NCI-H524 (cell line): Measurements from ENCODE around the gene RAD51B.
A peak's percentile ranks its signal among the peaks of the same experiment; 100 is the strongest.
"Not testable (repeated sequence)": the region's sequence is repeated elsewhere in the genome, so short reads cannot be mapped to it uniquely, and the experiment has no call there.

Experiments
- DNase-seq, 2 experiments: peaks; one replicate each; lab custom pipeline; 2025; lab: John Stamatoyannopoulos, UW

Gene RAD51B

DNA sequence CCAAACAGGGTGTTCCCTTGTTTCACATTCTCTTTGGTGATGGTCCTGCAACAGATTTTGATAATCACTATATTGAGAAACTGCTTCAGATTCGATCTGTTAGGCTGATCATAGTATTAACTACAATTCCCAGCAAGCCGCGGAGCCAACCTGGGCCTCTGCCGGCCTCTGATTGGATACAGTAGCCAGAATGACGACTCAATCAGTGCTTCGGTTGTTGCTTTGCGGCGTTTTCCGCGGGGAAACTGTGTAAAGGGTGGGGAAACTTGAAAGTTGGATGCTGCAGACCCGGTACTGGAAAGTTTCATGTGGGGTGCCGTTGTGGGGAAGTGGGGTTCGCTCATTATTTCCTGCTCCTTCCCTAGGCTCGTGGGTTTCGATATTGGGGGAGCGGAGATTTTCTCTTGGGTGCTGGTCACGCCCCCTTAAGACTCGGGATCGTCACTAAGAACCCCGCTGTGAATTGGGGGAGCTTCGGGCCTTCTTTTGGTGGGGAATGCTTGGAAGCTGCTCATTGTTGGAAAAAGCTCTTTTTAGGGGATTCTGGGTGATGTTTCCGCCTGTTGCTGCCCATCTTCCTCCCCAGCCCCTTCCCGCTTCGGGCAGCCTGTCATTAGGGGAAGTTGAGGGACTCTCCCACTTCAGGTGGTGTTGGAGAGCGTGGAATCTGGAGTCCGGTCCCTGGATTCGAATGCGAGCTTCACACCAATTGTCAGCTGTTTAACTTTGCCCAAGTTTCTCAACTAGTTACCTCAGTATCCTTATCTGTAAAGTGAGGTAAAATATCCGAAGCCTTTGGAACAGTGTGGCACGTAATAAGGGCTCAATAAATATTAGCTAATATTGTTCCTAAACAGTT lies at the start of gene RAD51B:
Gene RAD51B, plus strand, starts transcription at position 217 of the 859 bp plus-strand sequence.
- peak; percentile 85 to 92 for DNase-seq

GRCh38 chr14:67773844-67774377 lies 45.7 kb upstream of the RAD51B start:
- DNase-seq, result no peak

DNA sequence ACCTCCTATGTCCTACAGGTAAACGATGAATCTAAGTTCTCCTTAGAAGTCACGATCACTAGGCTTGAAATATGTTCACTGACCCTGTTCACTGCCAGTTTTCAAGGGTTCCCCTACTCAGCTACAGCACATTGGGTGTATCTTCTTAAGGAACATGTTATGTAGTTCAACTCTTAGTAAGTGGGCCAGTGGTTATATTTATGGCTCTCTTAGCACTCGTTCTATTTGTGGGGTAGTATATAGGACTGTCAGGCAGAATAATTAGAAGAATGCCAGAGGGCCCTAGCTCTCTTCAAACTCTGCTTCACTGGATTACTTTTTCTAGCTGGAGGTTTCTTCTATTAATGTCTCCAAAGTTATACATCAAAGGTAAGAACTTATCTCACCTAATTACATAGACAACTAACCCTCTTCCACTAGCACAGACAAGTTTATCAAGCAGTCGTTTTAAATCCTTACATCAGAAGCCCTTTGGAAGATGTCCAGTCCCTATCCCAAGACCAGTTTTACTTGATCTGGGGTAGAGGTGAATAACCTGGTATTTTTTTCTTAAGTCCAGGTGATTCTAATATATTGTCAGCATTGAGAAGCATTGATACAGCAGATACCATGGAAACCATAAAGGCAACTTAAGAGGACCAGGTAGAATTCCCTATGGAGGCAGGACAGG lies 42.8 kb upstream of the RAD51B start:
- DNase-seq, result no peak

- DNase-seq, result no peak
Observed at GRCh38 chr14:67778792-67779191, 40.8 kb upstream of the RAD51B start.

DNA sequence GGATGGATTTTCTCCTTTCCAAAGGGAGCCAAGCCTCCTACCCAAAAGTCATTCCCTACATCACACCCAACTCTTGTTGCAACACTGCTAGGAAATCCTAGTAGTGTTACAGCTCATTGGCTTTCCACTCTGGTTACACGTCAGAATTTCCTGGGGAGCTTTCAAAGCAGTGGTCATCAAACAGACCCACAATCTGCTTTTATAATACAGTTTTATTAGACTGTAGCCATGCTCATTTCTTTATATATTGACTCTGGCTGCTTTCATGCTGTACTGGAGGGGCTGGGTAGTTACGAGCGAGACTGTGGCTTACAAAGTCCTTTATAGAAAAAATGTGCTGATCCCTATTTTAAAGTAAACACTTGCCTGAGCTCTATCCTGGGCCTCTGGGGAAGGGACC lies 37.5 kb upstream of the RAD51B start:
- DNase-seq, result no peak

GRCh38 chr14:67784244-67784823 lies 35.2 kb upstream of the RAD51B start:
- DNase-seq, result no peak

DNA sequence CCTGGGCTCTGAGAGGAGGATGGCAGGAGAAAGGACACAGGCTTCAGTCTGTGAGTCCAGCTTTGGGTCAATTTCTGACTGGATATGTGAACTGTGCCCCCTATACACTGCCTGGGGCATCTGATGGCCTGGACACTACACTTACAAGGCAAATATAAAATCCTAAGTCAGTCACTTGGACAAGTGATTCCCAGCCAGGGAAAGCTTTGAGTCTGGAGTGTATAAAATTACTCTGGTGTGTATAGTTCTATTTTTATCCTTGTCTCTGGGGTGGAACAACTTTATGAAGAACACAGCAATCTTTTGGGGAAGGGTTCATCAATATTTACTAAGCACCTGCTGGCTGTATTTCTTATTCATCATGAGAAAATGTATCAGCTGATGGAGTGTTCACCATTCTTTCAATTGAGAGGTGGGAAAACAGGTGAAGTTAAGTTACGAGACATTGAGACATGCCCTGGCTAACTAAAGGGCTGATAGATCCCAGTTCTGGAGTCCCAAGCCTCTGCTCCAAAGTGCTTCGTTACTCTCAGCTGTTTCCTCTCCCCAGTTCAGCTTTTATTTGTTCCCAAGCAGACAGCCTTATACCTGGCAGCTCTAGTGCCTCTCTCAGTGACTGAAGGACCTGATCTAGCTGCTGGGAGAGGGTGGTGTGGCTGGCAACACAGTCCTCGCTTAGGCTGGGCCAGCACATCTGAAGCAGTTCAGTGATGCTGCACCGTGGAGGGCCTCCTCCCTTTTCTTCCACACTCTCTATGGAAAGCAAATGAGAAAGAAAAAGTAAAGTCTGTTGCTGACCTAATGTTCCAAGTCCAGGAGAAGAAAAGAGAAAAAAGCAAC lies 34.1 kb upstream of the RAD51B start:
- DNase-seq, result no peak

GRCh38 chr14:67787673-67788072 lies 31.9 kb upstream of the RAD51B start:
- no peak for DNase-seq

GRCh38 chr14:67798731-67799130 lies 20.8 kb upstream of the RAD51B start:
- DNase-seq, result no peak

DNA sequence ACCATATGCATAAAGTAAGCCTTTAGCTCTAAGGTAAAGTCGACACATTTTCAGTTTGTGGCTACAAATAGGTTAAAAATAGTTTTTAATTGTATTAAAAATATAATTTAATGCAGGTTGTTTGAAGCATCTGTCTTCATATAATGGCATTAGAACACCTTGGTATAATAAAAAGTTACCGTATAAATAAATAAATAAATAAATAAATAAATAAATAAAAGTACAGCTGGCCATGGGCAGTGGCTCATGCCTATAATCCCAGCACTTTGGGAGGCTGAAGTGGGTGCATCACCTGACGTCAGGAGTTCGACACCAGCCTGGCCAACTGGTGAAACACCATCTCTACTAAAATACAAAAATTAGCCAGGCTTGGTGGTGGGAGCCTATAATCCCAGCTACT lies 18.8 kb upstream of the RAD51B start:
- DNase-seq, result no peak

- no peak for DNase-seq
Observed at GRCh38 chr14:67806246-67806645, 13.3 kb upstream of the RAD51B start.

- DNase-seq, result no peak
Observed at GRCh38 chr14:67814821-67815220, 4.8 kb upstream of the RAD51B start.

DNA sequence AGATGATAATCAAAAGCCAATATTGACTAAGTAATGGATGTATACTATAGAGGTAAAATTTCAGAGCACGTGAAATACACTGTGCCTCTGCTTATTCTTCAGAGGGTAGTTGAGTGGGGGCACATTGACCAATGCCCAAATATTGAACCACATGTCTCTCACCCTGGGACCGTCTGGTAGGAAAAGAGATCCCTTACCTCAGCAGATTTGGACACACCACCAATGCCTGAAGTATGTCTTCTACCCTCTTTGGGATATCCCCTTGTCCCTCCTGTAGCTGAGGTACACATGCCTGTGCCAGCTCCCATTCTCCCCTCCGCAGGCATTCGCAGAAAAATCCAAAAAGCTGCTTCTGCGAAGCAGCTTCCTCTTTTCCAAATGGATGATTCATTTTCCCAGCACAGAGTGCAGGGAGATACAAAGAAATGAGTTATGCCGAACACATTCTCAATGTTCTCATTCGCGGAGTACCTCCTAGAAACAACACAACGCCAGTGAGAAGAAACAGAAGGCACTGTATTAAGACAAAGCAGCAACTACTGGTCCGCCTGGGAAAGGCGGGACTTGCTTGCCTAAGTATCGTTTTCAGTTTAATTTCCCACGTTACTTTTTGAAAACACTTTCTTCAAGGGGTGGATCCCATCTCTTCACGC lies 3.9 kb upstream of the RAD51B start:
- peak in 1 of 2 experiments; percentile 35 for DNase-seq

GRCh38 chr14:67816326-67817002 lies 3.1 kb upstream of the RAD51B start, which contains the start of gene ZFYVE26:
Gene ZFYVE26, minus strand, starts transcription at chr14:67816590. Its CDS starts 627 bp downstream, at chr14:67815963.
- DNase-seq, result peak; percentile 99

DNA sequence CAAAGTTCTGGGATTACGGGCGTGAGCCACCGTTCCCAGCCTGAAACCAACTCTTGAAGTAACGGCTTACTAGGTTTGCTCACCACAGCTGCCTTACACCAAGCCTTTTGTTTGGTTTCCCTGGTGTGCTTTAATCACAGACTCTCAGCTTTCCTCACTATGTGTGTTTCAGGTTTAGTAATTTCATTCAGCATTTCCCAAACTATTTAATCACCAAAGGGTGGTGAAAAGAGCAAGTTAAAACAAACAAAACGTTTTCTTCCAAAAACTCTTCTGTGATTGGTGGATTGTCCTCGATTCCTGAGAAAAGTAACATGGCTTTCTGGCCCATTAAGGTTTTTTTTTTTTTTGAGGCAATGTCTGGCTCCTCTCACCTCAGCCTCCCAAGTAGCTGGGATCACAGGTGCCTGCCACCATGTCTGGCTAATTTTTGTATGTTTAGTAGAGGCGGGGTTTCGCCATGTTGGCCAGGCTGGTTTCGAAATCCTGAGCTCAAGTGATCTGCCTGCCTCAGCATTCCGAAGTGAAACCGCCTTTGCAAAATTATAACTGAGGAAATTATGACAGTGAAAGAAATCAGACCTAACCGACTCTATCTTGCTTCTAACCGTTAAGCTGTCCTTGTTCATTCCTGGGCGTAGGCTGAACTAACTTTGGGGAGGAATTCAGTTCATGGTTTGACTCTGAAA lies 1.7 kb upstream of the RAD51B start:
- no peak for DNase-seq

DNA sequence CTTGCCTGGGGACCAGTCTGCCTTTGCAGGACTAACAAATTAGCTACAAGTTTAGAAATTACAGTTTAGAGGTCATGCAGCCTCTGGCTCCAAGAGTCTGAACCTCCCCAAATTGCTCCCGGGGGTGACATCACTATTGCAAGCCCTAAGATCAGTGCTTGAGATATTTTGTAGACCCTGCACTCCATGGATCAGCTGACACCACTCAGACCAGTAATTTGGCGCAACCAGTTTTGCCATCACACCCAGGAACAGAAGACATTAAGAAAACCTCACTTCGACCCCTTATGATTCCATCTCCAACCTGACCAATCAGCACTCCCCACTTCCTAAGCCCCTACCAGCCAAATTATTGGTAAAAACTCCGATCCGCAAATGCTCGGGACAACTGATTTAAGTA lies 1.1 kb upstream of the RAD51B start:
- not testable (repeated sequence) for DNase-seq

DNA sequence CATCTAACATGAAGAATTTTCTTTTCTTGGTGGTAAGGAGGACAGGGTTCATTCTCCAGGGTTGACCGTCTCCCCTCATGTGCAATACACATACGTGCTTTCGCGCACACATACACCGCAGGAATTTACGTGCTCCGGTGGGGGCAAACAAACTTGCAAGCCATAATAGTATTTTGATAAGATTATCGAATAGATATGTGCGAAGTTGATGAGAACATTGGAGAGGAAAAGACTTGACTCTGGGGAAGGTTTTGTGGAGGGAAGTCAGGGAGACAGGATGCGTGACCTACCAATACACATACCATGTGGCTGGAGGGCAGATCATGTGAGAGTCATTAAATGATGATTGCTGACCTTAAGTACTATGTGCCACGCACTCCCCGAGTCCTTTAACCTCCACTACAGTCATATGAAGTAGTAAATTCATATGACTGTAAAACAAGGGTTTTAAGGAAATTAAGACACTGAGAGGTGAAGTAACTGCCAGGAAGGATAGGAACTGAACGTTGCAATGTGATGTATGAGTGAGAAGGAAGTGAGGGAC lies 921 bp downstream of the RAD51B start:
- DNase-seq, result no peak

DNA sequence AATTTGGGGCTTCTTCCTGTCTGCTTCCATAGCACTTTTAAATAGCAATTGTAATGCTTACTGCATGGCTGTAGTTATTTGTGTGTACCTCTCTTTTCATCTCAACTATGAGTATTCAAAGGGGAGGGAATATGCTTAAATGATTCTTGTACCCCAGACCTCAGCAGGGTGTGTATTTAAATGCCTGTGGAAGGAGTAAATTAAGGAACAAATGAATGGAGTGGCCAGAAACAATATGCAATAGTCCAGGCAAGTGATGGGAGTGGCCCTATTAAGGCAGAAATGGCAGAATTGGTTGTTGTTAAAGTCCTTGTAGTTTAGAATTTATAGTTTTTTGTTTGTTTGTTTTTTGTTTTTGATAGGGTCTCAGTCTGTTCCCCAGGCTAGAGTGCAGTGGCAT lies 1.5 kb downstream of the RAD51B start:
- no peak for DNase-seq

DNA sequence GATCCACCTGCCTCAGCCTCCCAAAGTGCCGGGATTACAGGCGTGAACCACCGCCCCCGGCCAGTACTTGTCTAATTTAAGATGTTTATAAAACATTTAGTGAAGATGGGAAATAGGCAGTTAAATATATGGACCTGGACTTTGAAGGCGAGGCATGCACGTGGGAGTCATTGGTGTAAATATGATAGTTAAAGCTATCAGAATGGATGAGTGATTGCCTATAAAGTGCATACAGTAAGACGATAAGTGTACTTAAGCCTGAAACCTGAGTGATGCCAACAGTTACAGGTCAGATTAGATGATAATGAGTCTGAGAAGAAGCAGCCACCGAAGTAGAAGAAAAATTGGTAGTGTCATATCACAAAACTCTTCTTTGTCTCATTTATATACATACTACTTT lies 11.5 kb downstream of the RAD51B start:
- no peak for DNase-seq

DNA sequence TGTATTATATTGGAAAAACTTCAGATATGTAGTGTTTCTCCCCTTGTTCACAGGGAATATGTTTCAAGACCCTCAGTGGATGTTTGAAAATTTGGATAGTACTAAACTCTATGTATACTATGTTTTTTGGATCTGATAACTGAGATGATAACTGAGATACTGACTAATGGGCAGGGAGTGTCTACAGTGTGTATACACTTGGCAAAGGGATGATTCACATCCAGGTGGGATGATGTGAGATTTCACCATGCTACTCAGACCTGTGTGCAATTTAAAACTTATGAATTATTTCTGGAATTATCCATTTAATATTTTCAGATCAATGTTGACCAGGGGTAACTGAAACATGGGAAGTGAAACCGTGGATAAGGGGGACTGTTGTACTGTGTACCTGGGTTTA lies 13.8 kb downstream of the RAD51B start:
- no peak for DNase-seq
